ENCODE measurements around the gene NR2E1. TPM values are rescaled to one million over a fixed set of nuclear protein-coding genes. Genes with fewer than 3 reads are reported as not detected.

NR2E1 gene
- polyA plus RNA-seq, 1 experiment: not detected

- Histone ChIP-seq H3K4me3 (ENCODE audit: low read depth, low read length) (no peak overlapping the region), H3K27me3 (ENCODE audit: control insufficient read depth, insufficient read depth, low read length) (peaks cover 75% of the 10 kb centered on the region), H3K36me3 (ENCODE audit: control insufficient read depth, insufficient read depth, low read length) (no peaks in the 10 kb centered on the region)
- POLR2A ChIA-PET: no interaction called here
- no peak for TF ChIP-seq CTCF (IDR thresholded peaks at IDR 0.05; ENCODE audit: insufficient read depth, low read depth, low read length)
- DNase-seq (ENCODE audit: low read depth): no peak
- CTCF ChIA-PET: interaction anchor here (0.5 kb wide), 1 partner anchor 8 kb away, joined by 4 read pairs; no protein-coding TSS in a partner anchor
Measured at GRCh38 chr6:108161724-108162282, 4.0 kb upstream of the NR2E1 start.

- Histone ChIP-seq H3K36me3 (ENCODE audit: control insufficient read depth, insufficient read depth, low read length) (no peaks in the 10 kb centered on the region), H3K4me3 (ENCODE audit: low read depth, low read length) (no peak overlapping the region), H3K27me3 (ENCODE audit: control insufficient read depth, insufficient read depth, low read length) (peaks cover 74% of the 10 kb centered on the region)
- ChIA-PET POLR2A (no interaction called here), CTCF (no interaction called here)
- no peak for TF ChIP-seq CTCF (IDR thresholded peaks at IDR 0.05; ENCODE audit: insufficient read depth, low read depth, low read length)
- DNase-seq (ENCODE audit: low read depth): no peak
Measured at GRCh38 chr6:108163267-108163643, 2.6 kb upstream of the NR2E1 start.

GRCh38 chr6:108163644-108164542 lies 1.9 kb upstream of the NR2E1 start:
- CTCF ChIA-PET: no interaction called here
- DNase-seq (ENCODE audit: low read depth): no peak
- POLR2A ChIA-PET: no interaction called here
- TF ChIP-seq CTCF (IDR thresholded peaks at IDR 0.05; ENCODE audit: insufficient read depth, low read depth, low read length): no peak
- no peaks in the 10 kb centered on the region for H3K36me3 ChIP-seq (ENCODE audit: control insufficient read depth, insufficient read depth, low read length)
- peaks cover 78% of the 10 kb centered on the region for H3K27me3 ChIP-seq (ENCODE audit: control insufficient read depth, insufficient read depth, low read length)
- H3K4me3 ChIP-seq (ENCODE audit: low read depth, low read length): no peak overlapping the region

GRCh38 chr6:108164543-108164814 lies 1.3 kb upstream of the NR2E1 start:
- DNase-seq (ENCODE audit: low read depth): no peak

More at GRCh38 chr6:108164543-108164814, 1.3 kb upstream of the NR2E1 start:
- ChIA-PET CTCF (no interaction called here), POLR2A (no interaction called here)
- H3K36me3 ChIP-seq (ENCODE audit: control insufficient read depth, insufficient read depth, low read length): no peaks in the 10 kb centered on the region
- peaks cover 84% of the 10 kb centered on the region for H3K27me3 ChIP-seq (ENCODE audit: control insufficient read depth, insufficient read depth, low read length)
- no peak for TF ChIP-seq CTCF (IDR thresholded peaks at IDR 0.05; ENCODE audit: insufficient read depth, low read depth, low read length)
- H3K4me3 ChIP-seq (ENCODE audit: low read depth, low read length): no peak overlapping the region
